NOMO-1 treated with DMSO at 0.1 percent for 48 hours (cell line): ENCODE data around the gene SMIM32.
A peak's percentile ranks its signal among the peaks of the same experiment; 100 is the strongest.

Source experiments
- DNase-seq: peaks from one replicate; lab custom pipeline; 2025; ENCODE audit not compliant: unreplicated experiment; lab: John Stamatoyannopoulos, UW

The SMIM32 gene

GRCh38 chr5:136192526-136193321 is at the start of gene SMIM32:
SMIM32 (minus strand) TSS chr5:136193162; CDS start chr5:136192524, 638 bp downstream.
- DNase-seq = no peak

GRCh38 chr5:136242611-136243010 is 49.6 kb upstream of the SMIM32 start:
- no peak for DNase-seq

GRCh38 chr5:136242136-136242535 is 49.2 kb upstream of the SMIM32 start:
- no peak for DNase-seq

GRCh38 chr5:136240894-136241293 is 47.9 kb upstream of the SMIM32 start:
- DNase-seq = no peak

DNA sequence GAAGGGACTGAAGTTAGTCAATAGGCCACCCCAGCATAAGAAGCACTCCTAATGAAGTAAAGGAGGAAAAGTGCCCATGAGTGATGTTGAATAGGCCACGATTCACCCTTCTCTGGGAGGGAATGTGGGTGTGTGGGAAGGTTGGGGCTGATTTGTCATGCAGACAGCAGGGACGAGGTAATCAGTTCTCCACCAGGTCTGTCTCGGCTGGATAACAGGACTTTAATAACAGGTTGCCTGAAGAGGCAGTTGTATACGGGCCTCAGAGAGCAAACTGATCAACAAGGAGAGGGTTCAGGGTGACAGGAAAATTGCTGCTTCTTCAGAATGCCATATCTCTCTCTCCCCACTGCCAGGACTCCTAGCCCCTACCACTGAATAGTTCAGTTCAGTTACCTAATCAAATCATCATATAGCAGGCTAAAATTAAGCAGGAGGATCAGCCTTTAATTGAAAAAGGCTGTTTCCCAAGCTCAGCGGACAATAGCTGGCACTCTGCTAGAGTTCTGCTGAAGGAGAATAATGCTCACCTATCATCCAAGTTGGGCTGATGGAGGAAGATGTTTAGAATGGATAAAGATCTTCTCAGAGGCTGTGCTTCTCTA is 43.6 kb upstream of the SMIM32 start:
- DNase-seq = no peak

DNA sequence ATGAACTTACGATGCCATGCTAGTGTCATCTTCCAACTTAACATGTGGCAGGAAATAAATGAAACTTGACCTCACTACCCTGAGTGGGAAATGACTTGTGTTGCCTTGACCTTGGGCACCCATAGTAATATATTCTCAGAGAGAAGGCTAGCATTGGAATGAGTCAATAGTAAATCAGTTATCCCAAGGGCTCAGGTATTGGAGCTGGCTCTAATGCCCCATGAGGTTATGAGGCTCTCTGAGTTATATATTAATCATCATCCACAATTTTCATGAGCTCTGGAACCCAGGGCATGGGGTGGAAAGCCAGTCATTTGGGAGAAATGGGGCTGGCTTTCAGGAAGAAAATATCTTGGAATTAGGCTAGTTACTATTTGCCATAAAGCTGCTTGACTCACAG is 42.4 kb upstream of the SMIM32 start:
- no peak for DNase-seq

DNA sequence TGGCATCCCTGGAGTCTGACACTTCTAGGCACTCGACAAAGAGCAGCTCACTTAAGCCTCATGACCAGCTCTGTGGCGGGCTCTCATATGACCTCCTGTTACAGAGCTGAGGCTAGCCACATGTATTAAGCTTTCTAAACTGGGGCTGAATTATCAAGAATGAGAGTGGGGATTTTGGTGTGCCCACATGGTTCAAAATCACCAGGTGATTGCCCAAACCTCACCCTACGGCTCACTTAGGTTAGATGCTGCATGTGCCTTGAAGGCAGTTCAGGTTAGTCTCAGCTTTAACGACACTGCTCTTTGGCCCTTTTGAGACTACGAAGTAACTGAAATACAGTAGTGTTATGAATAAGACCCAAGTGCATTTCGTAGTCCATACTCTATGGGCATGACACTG is 39.4 kb upstream of the SMIM32 start:
- no peak for DNase-seq

DNA sequence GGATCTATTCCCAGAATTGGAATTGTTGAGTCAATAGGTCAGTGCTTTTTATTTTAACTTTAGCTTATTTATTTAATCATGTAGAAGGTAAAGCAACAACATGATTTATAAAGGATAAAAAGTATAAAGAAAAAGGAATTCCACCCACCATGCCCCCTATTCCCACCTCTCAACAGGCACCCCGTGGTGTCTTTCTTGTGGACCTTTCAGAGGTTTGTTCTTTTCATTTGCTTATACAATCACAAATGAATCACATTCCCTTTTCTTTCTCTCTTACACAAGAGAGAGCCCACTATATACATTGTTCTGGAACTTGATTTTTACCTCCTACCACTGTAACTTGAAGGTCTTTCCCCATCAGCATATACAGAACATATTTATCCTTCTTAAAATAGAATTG is 37.2 kb upstream of the SMIM32 start:
- no peak for DNase-seq

GRCh38 chr5:136228136-136228757 is 35.3 kb upstream of the SMIM32 start:
- DNase-seq = no peak

GRCh38 chr5:136226401-136226800 is 33.4 kb upstream of the SMIM32 start:
- DNase-seq = no peak

GRCh38 chr5:136225796-136226195 is 32.8 kb upstream of the SMIM32 start:
- DNase-seq = no peak

- DNase-seq = no peak
Measured at GRCh38 chr5:136222580-136223235, 29.7 kb upstream of the SMIM32 start.

- DNase-seq = no peak
Measured at GRCh38 chr5:136221340-136221739, 28.4 kb upstream of the SMIM32 start.

DNA sequence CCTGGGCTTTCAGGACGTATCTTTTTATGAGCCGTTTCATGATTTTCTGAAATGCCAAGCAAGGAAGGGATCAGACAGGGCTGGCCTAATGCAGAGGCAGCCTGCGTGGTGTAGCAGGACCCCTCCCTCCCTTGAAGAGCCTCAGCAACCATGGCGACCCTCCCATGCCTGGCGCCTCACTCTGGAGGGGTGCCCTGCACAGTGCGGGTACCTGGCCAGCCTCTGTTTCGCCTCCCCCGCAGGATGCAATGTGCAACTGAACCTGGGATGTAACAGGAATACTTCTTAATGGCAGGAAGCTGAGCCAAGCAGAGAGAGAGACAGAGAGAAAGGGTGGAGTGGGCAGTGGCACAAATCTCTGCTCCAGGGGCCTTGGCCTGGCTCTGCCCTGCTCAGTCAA is 23.3 kb upstream of the SMIM32 start:
- no peak for DNase-seq

DNA sequence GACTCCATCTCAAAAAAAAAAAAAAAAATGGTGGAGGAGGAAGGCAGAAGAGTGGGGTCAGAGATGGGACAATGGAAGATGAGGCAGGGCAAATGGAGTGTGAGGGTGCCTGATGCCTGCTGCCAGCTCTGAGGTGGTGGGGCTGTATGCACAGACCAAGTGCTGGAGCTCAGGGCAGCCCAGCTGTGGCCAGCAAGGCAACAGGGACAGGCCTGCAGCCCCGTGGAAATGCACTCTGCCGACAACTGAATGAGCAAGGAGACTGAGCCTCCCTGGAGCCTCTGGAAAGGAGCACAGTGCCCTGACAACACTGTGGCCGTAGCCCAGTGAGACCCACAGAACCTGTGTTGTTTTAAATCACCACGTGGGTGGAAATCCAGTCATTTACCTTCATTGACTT is 22.9 kb upstream of the SMIM32 start:
- no peak for DNase-seq

DNA sequence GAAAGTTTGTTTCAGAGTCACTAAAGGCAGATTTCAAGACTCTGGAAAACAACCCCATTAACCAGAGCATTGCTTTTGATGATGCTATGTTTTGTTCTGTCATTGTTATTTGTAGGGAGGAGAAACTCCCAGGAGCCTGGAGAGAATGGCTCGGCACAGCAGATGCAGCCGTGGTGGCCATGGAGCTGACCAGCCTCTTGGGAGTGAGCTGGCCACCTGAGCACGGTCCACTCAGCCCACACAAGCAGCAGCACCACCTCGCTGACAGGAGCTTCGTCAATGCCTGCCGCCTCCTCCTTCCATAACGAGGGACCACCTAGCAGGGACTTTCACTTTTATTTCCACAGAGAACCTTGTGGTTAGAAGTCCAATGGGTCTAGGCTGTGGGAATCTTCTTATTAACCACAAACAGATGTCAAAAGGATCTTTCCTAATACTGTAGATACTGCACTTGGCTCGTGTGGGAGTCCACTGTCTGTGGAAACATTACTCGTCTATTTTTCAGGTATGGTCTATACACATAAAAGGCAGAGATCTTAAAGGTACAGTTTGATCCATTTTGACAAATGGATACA is 21.0 kb upstream of the SMIM32 start:
- no peak for DNase-seq

- DNase-seq = peak; percentile 5
Measured at GRCh38 chr5:136212252-136212721, 19.3 kb upstream of the SMIM32 start.

DNA sequence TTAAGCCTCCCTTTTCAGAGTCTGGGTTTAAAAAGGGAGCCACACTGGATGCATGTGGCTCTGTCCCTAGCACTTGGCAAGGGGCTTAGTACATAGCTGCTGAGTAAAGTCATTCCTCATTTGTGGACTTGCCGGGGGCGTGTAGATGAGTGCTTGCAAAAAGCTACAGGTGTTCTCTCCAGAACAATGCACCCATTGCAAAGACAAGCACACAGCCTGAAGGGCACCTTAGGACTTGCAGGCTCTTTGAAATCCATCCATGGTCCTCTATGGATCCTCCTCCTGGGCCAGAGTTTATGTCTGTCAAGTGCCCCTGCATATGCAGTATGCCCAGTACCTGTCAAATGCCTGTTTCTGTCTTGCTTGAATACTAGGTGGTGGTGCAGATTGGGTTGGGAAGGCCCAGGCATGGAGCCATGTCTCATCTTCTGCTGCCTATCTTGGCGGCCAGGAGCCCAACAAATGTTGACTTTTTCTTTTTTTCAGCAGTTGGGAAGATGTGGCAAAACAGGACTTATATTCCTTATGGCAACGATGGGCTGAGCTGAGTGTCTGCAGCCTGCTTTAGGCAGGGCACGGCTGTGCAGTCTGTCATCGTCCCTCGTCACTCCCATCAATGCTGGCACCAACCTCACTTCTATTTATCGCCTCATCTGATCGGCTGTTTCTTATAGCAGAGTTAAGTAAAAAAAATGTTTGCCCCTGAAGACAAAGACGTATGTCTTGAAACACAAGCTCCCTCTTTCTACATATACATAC is 18.5 kb upstream of the SMIM32 start:
- no peak for DNase-seq

- DNase-seq = no peak
Measured at GRCh38 chr5:136210259-136210658, 17.3 kb upstream of the SMIM32 start.

GRCh38 chr5:136209346-136209910 is 16.5 kb upstream of the SMIM32 start:
- DNase-seq = no peak
